SK-N-SH (cell line): ENCODE measurements around the gene AFAP1. TPM values are rescaled to one million over a fixed set of nuclear protein-coding genes. Genes with fewer than 3 reads are reported as not detected.

Experiments
- CTCF ChIA-PET: fragments of 300-600, 350-600 bp; formaldehyde crosslinking; extraction: SDS; loops from one replicate; lab custom pipeline; 2021; lab: Yijun Ruan, JAX
- POLR2A ChIA-PET: fragments of 350-600 bp; sonication (Branson Sonifier 250); formaldehyde crosslinking; extraction: SDS; loops from one replicate; lab custom pipeline; 2020; ENCODE audit warnings: antibody characterized with exemption, inconsistent platforms; lab: Yijun Ruan, JAX
- DNase-seq: peaks from one replicate; pipeline ENCODE4 v3.0.0; 2012
- H2AFZ ChIP-seq: fragments of 200-600 bp; sonication (generic); 2 replicates; pipeline ENCODE4 v1.8.1; 2016; ENCODE audit warnings: antibody characterized with exemption, mild to moderate bottlenecking, low read depth
- H3F3A ChIP-seq: fragments of 200-600 bp; sonication (generic); replicated peaks from 2 replicates; pipeline ENCODE3; 2016; ENCODE audit warnings: antibody characterized with exemption, mild to moderate bottlenecking; ENCODE audit not compliant: insufficient read depth
- H3K27ac ChIP-seq, 2 experiments: fragments of 200-500 bp in 1 of 2; fragments of 200-600 bp in 1 of 2; sonication (Bioruptor generic) in 1 of 2; sonication (generic), shearing (Covaris generic) in 1 of 2; 2 replicates each; pipeline versions ENCODE4 v1.5.1 to v1.6.1; 2014 to 2016; ENCODE audit warnings: low read depth in 2 of 2, inconsistent platforms in 1 of 2, low read length in 1 of 2, mild to moderate bottlenecking in 1 of 2, mixed read lengths in 1 of 2
- H3K27me3 ChIP-seq: fragments of 200-600 bp; sonication (generic), shearing (Covaris generic); 2 replicates; pipeline ENCODE4 v1.6.1; 2016; ENCODE audit warnings: mixed run types; ENCODE audit not compliant: insufficient read depth
- H3K36me3 ChIP-seq, 2 experiments: fragments of 200-500 bp in 1 of 2; fragments of 200-600 bp in 1 of 2; sonication (Bioruptor generic) in 1 of 2; sonication (generic) in 1 of 2; replicated peaks in 1 of 2; 2 replicates each; pipeline versions ENCODE3 to v1.5.1; 2014 to 2016; ENCODE audit warnings: low read length in 1 of 2, mild to moderate bottlenecking in 1 of 2; ENCODE audit not compliant: insufficient read depth in 2 of 2, control insufficient read depth in 1 of 2
- H3K4me1 ChIP-seq, 2 experiments: fragments of 200-500 bp in 1 of 2; fragments of 200-600 bp in 1 of 2; sonication (Bioruptor generic) in 1 of 2; sonication (generic), shearing (Covaris generic) in 1 of 2; 2 replicates each; pipeline versions ENCODE4 v1.5.1 to v1.6.1; 2014 to 2016; ENCODE audit warnings: low read depth in 1 of 2, low read length in 1 of 2, mixed run types in 1 of 2; ENCODE audit not compliant: insufficient read depth in 2 of 2, control insufficient read depth in 1 of 2
- H3K4me2 ChIP-seq: fragments of 200-600 bp; sonication (generic), shearing (Covaris generic); 2 replicates; pipeline ENCODE4 v1.6.1; 2017; ENCODE audit warnings: mixed run types
- H3K4me3 ChIP-seq, 2 experiments: fragments of 200-500 bp in 1 of 2; fragments of 200-600 bp in 1 of 2; sonication (Bioruptor generic) in 1 of 2; sonication (generic), shearing (Covaris generic) in 1 of 2; 2 replicates each; pipeline versions ENCODE4 v1.5.1 to v1.8.1; 2014 to 2016; ENCODE audit warnings: low read depth in 2 of 2, inconsistent platforms in 1 of 2, low read length in 1 of 2, mild to moderate bottlenecking in 1 of 2, mixed read lengths in 1 of 2, moderate library complexity in 1 of 2
- H3K79me2 ChIP-seq: fragments of 200-600 bp; sonication (generic); 2 replicates; pipeline ENCODE4 v1.8.1; 2017; ENCODE audit warnings: mild to moderate bottlenecking; ENCODE audit not compliant: insufficient read depth
- H3K9ac ChIP-seq: fragments of 200-600 bp; sonication (generic); 2 replicates; pipeline ENCODE4 v1.6.1; 2017; ENCODE audit warnings: mixed run types
- H3K9me2 ChIP-seq: fragments of 200-600 bp; sonication (generic); 2 replicates; pipeline ENCODE4 v1.6.1; 2017; ENCODE audit warnings: mixed run types
- H3K9me3 ChIP-seq: fragments of 200-600 bp; sonication (generic); 2 replicates; pipeline ENCODE4 v1.6.1; 2017; ENCODE audit warnings: mixed run types, mild to moderate bottlenecking, moderate library complexity
- H4K20me1 ChIP-seq: fragments of 200-600 bp; sonication (generic); 2 replicates; pipeline ENCODE4 v1.6.1; 2017; ENCODE audit warnings: mild to moderate bottlenecking, mixed run types; ENCODE audit not compliant: insufficient read depth
- EP300 ChIP-seq, 2 experiments: IDR thresholded peaks; 2 replicates each; pipeline versions ENCODE4 v1.4.0 to v1.6.1; 2012; ENCODE audit warnings: borderline replicate concordance in 1 of 2, low read depth in 1 of 2, low read length in 1 of 2
- FOXM1 ChIP-seq: IDR thresholded peaks from 2 replicates; pipeline ENCODE4 v1.4.0; 2012; ENCODE audit warnings: low read depth, mild to moderate bottlenecking
- MXI1 ChIP-seq: IDR thresholded peaks from 2 replicates; pipeline ENCODE4 v1.6.1; 2012; ENCODE audit warnings: mild to moderate bottlenecking, low read depth, low read length, improper control_type of control experiment
- POLR2AphosphoS5 ChIP-seq: IDR thresholded peaks from 2 replicates; pipeline ENCODE4 v1.6.1; 2012; ENCODE audit warnings: low read depth, low read length
- TAF1 ChIP-seq: IDR thresholded peaks from 2 replicates; pipeline ENCODE4 v1.6.1; 2012; ENCODE audit warnings: low read depth, mild to moderate bottlenecking, low read length, moderate library complexity, borderline replicate concordance
- USF2 ChIP-seq: fragments of 150-350 bp; IDR thresholded peaks from 2 replicates; pipeline ENCODE4 v1.6.1; 2017; ENCODE audit warnings: antibody characterized with exemption, low read length, low read depth, borderline replicate concordance
- WGBS: methylation state at CpG from one replicate; pipeline ENCODE4 v1.1.6; 2017; ENCODE audit warnings: low lambda C conversion rate; 5-methylcytosine and 5-hydroxymethylcytosine counted together
- polyA plus RNA-seq, 3 experiments: library from polyadenylated mRNA; depleted of rRNA; stranded (reverse); fragments of >200 nt; gene quantifications; 2 replicates each; pipeline ENCODE4 v1.2.3, GENCODE V29; 2012

Gene AFAP1
- polyA plus RNA-seq, 1 of the 3 experiments (the other 2 are of a cell fraction) = 67.9 TPM

- peak; percentile 42 for DNase-seq
- H3K4me3 ChIP-seq = peak overlapping the region; percentile 12 to 32; a peak in 3 of 4 replicates
- peaks cover 62% of the 10 kb centered on the region for H3F3A ChIP-seq
- no peaks in the 10 kb centered on the region for H3K9me2 ChIP-seq
- peaks cover 75 to 79% of the 10 kb centered on the region in 2 experiments for H3K4me1 ChIP-seq
- peak overlapping the region; percentile 75 for H3K9ac ChIP-seq
- H2AFZ ChIP-seq = no peak overlapping the region
- peak overlapping the region; percentile 80 for H3K4me2 ChIP-seq
- H4K20me1 ChIP-seq = peaks cover 22% of the 10 kb centered on the region
- WGBS = 30% methylated on average over 13 of the region's 13 CpGs
- H3K27ac ChIP-seq = peak overlapping the region; percentile 97 to 100
- H3K9me3 ChIP-seq = no peaks in the 10 kb centered on the region
- TF ChIP-seq MXI1 (0 out of 2 replicates have a peak, but pooled peaks have one; percentile 0), FOXM1 (no peak), POLR2AphosphoS5 (0 out of 2 replicates have a peak, but pooled peaks have one; percentile 11)
- TF ChIP-seq, all 33 proteins: peak for 2
- no peaks in the 10 kb centered on the region for H3K27me3 ChIP-seq
- H3K79me2 ChIP-seq = peaks cover 97% of the 10 kb centered on the region
- CTCF ChIA-PET = interaction anchor here (0.8 to 2.6 kb wide), 8 partner anchors 9 to 97 kb away, joined by 4 to 9 read pairs (median 6); no protein-coding TSS in a partner anchor
- POLR2A ChIA-PET = interaction anchor here (1.1 to 1.7 kb wide), 4 partner anchors 9 to 78 kb away, joined by 3 to 8 read pairs (median 4); no protein-coding TSS in a partner anchor
- peaks cover 0 to 9% of the 10 kb centered on the region in 2 experiments for H3K36me3 ChIP-seq
Measured at GRCh38 chr4:7901311-7901885, 38.3 kb downstream of the AFAP1 start.

- Histone ChIP-seq H3K4me1 (peaks cover 68 to 73% of the 10 kb centered on the region in 2 experiments), H3K9me3 (no peaks in the 10 kb centered on the region), H2AFZ (no peak overlapping the region), H3K4me3 (no peak overlapping the region), H3F3A (peaks cover 60% of the 10 kb centered on the region), H4K20me1 (peaks cover 22% of the 10 kb centered on the region), H3K27me3 (no peaks in the 10 kb centered on the region), H3K36me3 (peaks cover 0 to 10% of the 10 kb centered on the region in 2 experiments), H3K79me2 (peaks cover 96% of the 10 kb centered on the region), H3K4me2 (peak overlapping the region; percentile 80), H3K9me2 (no peaks in the 10 kb centered on the region), H3K9ac (peak overlapping the region; percentile 75), H3K27ac (peak overlapping the region; percentile 97 to 100)
- no peak for TF ChIP-seq EP300 (IDR thresholded peaks at IDR 0.05; ENCODE audit: borderline replicate concordance in 1 of 2, low read depth in 1 of 2, low read length in 1 of 2)
- TF ChIP-seq TAF1 = no peak
- TF ChIP-seq MXI1 = 0 out of 2 replicates have a peak, but pooled peaks have one; percentile 1
- no peak for TF ChIP-seq USF2
- TF ChIP-seq FOXM1 = no peak
- POLR2A ChIA-PET = no interaction called here
- DNase-seq = no peak
- 51% methylated on average over 9 of the region's 9 CpGs for WGBS
- CTCF ChIA-PET = interaction anchor here (2.0 kb wide), 1 partner anchor 96 kb away, joined by 7 read pairs; no protein-coding TSS in a partner anchor
Measured at GRCh38 chr4:7900334-7900909, 39.2 kb downstream of the AFAP1 start.
